ENCODE data around the gene CT45A8. TPM values are rescaled to one million over a fixed set of nuclear protein-coding genes. Genes with fewer than 3 reads are reported as not detected.
"Not testable (repeated sequence)": the region's sequence is repeated elsewhere in the genome, so short reads cannot be mapped to it uniquely, and the experiment has no call there.

Gene CT45A8
- total and polyA plus RNA-seq, 2 donors (not counting 1 experiment from before 2014, with no cell fraction given) = not detected

- H3K4me2 ChIP-seq (ENCODE audit: extremely low read depth, insufficient read depth, low read length); H3K27ac ChIP-seq (ENCODE audit: insufficient read depth, low read length); H4K20me1 ChIP-seq (ENCODE audit: control insufficient read depth, extremely low read depth, insufficient read depth, low read length); H3K27me3 ChIP-seq (ENCODE audit: control insufficient read depth, insufficient read depth, low read length); H3K9me3 ChIP-seq (ENCODE audit: control insufficient read depth, insufficient read depth, low read depth, low read length); H3K4me1 ChIP-seq (ENCODE audit: control insufficient read depth, extremely low read depth, insufficient read depth, low read length); DNase-seq (ENCODE audit: low read depth in 2 of 2); H3K36me3 ChIP-seq (ENCODE audit: control insufficient read depth, insufficient read depth, low read length); H2AFZ ChIP-seq (ENCODE audit: low read length); H3K79me2 ChIP-seq (ENCODE audit: control insufficient read depth, insufficient read depth, low read length); H3K4me3 ChIP-seq (replicated peaks in 1 of 4; ENCODE audit: control extremely low read depth in 1 of 4, insufficient read depth in 1 of 4, low read depth in 3 of 4, low read length in 4 of 4); H3K9ac ChIP-seq (ENCODE audit: insufficient read depth, low read length): not testable (repeated sequence)
These were observed 34.4 kb downstream of the CT45A8 start, which contains the start of gene CT45A2 for GRCh38 chrX:135819912-135820311. CT45A2 (minus strand) TSS chrX:135820012; CDS start chrX:135816265, 3,747 bp downstream.

DNA sequence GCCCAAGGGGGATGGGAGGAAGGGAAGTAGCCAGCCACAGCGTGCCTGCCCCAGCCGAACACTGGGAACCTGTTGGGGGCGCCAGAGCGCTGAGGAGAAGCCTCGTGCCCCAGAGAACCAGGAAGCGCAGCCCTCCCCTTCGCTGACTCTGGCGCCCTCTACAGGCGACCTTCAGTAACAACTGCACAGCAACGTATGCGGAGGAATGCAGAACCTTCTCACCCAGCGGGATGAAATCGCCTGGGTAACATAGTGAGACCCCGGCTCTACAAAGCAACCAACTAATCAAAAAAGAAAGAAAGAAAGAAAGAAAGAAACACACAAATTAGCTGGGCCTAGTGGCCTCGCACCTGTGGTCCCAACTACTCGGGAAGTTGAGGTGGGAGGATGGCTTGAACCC, 51.7 kb downstream of the CT45A8 start, which contains the start of gene CT45A6:
Gene CT45A6 (minus strand): TSS at position 101 of the 400 bp plus-strand sequence. CDS start 3,794 bp downstream, outside the sequence.
- not testable (repeated sequence) for H3K36me3 ChIP-seq (ENCODE audit: control insufficient read depth, insufficient read depth, low read length); H4K20me1 ChIP-seq (ENCODE audit: control insufficient read depth, extremely low read depth, insufficient read depth, low read length); H3K4me1 ChIP-seq (ENCODE audit: control insufficient read depth, extremely low read depth, insufficient read depth, low read length); H3K4me2 ChIP-seq (ENCODE audit: extremely low read depth, insufficient read depth, low read length); H3K79me2 ChIP-seq (ENCODE audit: control insufficient read depth, insufficient read depth, low read length); H2AFZ ChIP-seq (ENCODE audit: low read length); H3K27ac ChIP-seq (ENCODE audit: insufficient read depth, low read length); DNase-seq (ENCODE audit: low read depth in 2 of 2); H3K9ac ChIP-seq (ENCODE audit: insufficient read depth, low read length); H3K4me3 ChIP-seq (replicated peaks in 1 of 4; ENCODE audit: control extremely low read depth in 1 of 4, insufficient read depth in 1 of 4, low read depth in 3 of 4, low read length in 4 of 4); H3K27me3 ChIP-seq (ENCODE audit: control insufficient read depth, insufficient read depth, low read length); H3K9me3 ChIP-seq (ENCODE audit: control insufficient read depth, insufficient read depth, low read depth, low read length)

Other genes with a start within 250 kb of the CT45A8 start
- gene CT45A1, start 140.9 kb downstream of the CT45A8 start, total RNA-seq = not detected in 2 replicates
- not detected in 2 replicates for gene CT45A1, start 140.9 kb downstream of the CT45A8 start, polyA plus RNA-seq
- not detected in 2 replicates for gene CT45A3, start 86.3 kb downstream of the CT45A8 start, total RNA-seq
- gene CT45A3, start 86.3 kb downstream of the CT45A8 start, polyA plus RNA-seq = not detected in 2 replicates
- not detected in 2 replicates for gene CT45A5, start 69.0 kb downstream of the CT45A8 start, total RNA-seq
- not detected in 2 replicates for gene CT45A5, start 69.0 kb downstream of the CT45A8 start, polyA plus RNA-seq
- not detected in 2 replicates for gene CT45A6, start 51.8 kb downstream of the CT45A8 start, total RNA-seq
- not detected in 2 replicates for gene CT45A6, start 51.8 kb downstream of the CT45A8 start, polyA plus RNA-seq
- gene CT45A2, start 34.5 kb downstream of the CT45A8 start, total RNA-seq = not detected in 2 replicates
- not detected in 2 replicates for gene CT45A2, start 34.5 kb downstream of the CT45A8 start, polyA plus RNA-seq
- not detected in 2 replicates for gene CT45A7, start 17.3 kb downstream of the CT45A8 start, total RNA-seq
- not detected in 2 replicates for gene CT45A7, start 17.3 kb downstream of the CT45A8 start, polyA plus RNA-seq
- gene CT45A9, start 17.3 kb upstream of the CT45A8 start, total RNA-seq = not detected in 2 replicates
- not detected in 2 replicates for gene CT45A9, start 17.3 kb upstream of the CT45A8 start, polyA plus RNA-seq
- gene CT45A10, start 38.9 kb upstream of the CT45A8 start, total RNA-seq = not detected in 2 replicates
- gene CT45A10, start 38.9 kb upstream of the CT45A8 start, polyA plus RNA-seq = not detected in 2 replicates
- not detected in 2 replicates for gene SAGE1, start 39.2 kb upstream of the CT45A8 start, total RNA-seq
- gene SAGE1, start 39.2 kb upstream of the CT45A8 start, polyA plus RNA-seq = 0.05 TPM in 1 of 2 replicates, not detected in the other
- gene MMGT1, start 119.5 kb upstream of the CT45A8 start, total RNA-seq = 9.5 and 10.4 TPM in 2 replicates
- 26.9 and 27.9 TPM in 2 replicates for gene MMGT1, start 119.5 kb upstream of the CT45A8 start, polyA plus RNA-seq
- gene SLC9A6, start 130.9 kb upstream of the CT45A8 start, total RNA-seq = 18.2 and 30.4 TPM in 2 replicates
- 22.2 and 23.6 TPM in 2 replicates for gene SLC9A6, start 130.9 kb upstream of the CT45A8 start, polyA plus RNA-seq